NCI-H1092 treated with DMSO at 0.1 percent for 48 hours (cell line): ENCODE data around the gene TBC1D22A.

Experiments
- DNase-seq: peaks from one replicate; lab custom pipeline; 2025; lab: John Stamatoyannopoulos, UW

Gene TBC1D22A

GRCh38 chr22:46860562-46860961 lies 98.1 kb downstream of the TBC1D22A start:
- DNase-seq = no peak

- DNase-seq = no peak
Observed at GRCh38 chr22:46861468-46862367, 99.3 kb downstream of the TBC1D22A start.

- DNase-seq = no peak
Observed at GRCh38 chr22:46862418-46863324, 100.2 kb downstream of the TBC1D22A start.

GRCh38 chr22:46863794-46864193 lies 101.3 kb downstream of the TBC1D22A start:
- DNase-seq = no peak

- no peak for DNase-seq
Observed at GRCh38 chr22:46864314-46865051, 102.0 kb downstream of the TBC1D22A start.

GRCh38 chr22:46865052-46865434 lies 102.6 kb downstream of the TBC1D22A start:
- DNase-seq = no peak

GRCh38 chr22:46865642-46866041 lies 103.2 kb downstream of the TBC1D22A start:
- DNase-seq = no peak

GRCh38 chr22:46866591-46866990 lies 104.1 kb downstream of the TBC1D22A start:
- no peak for DNase-seq

- no peak for DNase-seq
Observed at GRCh38 chr22:46867106-46867505, 104.7 kb downstream of the TBC1D22A start.

- no peak for DNase-seq
Observed at GRCh38 chr22:46869329-46869728, 106.9 kb downstream of the TBC1D22A start.

- DNase-seq = no peak
Observed at GRCh38 chr22:46869831-46870441, 107.5 kb downstream of the TBC1D22A start.

- no peak for DNase-seq
Observed at GRCh38 chr22:46871826-46872225, 109.4 kb downstream of the TBC1D22A start.

- no peak for DNase-seq
Observed at GRCh38 chr22:46875089-46875488, 112.6 kb downstream of the TBC1D22A start.

GRCh38 chr22:46876357-46876934 lies 114.0 kb downstream of the TBC1D22A start:
- no peak for DNase-seq

GRCh38 chr22:46878191-46878948 lies 115.9 kb downstream of the TBC1D22A start:
- no peak for DNase-seq

GRCh38 chr22:46879083-46879482 lies 116.6 kb downstream of the TBC1D22A start:
- DNase-seq = no peak

- no peak for DNase-seq
Observed at GRCh38 chr22:46881373-46882118, 119.1 kb downstream of the TBC1D22A start.

- no peak for DNase-seq
Observed at GRCh38 chr22:46883092-46883910, 120.9 kb downstream of the TBC1D22A start.

- no peak for DNase-seq
Observed at GRCh38 chr22:46884365-46884764, 121.9 kb downstream of the TBC1D22A start.
